ENCODE data around the gene AARS2.
A peak's percentile ranks its signal among the peaks of the same experiment; 100 is the strongest.

The AARS2 gene

DNA sequence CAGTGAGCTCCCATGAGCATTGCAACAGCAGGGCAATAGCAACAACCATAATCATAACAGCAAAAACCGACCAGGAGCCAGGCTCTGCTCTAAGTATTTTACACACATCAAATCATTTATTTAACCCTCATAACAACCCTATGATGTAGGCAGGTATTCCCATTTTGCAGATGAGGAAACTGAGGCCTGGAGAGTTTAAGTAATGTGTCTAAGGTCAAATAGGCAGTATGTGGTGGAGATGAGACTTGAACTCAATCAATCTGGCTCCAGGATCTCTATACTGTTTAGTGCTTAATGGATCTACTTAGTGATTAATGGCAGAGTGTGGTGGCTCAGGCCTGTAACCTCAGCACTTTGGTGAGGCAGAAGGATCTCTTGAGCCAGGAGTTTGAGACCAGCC is 39.5 kb downstream of the AARS2 start:
- DNase-seq = no peak

DNA sequence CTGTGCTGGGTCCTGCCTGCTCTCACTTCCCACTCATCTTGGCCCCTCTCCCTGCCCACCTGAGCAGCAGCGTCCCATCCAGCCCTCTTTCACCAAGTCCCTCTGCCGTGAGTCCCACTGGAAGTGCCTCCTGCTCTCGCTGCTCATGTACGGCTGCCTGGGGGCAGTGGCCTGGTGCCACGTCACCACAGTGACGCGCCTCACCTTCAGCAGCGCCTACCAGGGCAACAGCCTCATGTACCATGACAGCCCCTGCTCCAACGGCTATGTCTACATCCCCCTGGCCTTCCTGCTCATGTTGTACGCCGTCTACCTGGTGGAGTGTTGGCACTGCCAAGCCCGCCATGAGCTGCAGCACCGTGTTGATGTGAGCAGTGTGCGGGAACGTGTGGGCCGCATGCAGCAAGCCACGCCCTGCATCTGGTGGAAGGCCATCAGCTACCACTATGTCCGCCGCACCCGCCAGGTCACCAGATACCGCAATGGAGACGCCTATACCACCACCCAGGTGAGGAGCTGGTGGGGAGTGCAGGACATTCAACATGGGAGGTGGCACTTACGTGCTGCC is 40.1 kb downstream of the AARS2 start:
- no peak for DNase-seq

GRCh38 chr6:44272529-44272928 is 40.6 kb downstream of the AARS2 start:
- no peak for DNase-seq

- DNase-seq = no peak
These were observed 41.2 kb downstream of the AARS2 start for GRCh38 chr6:44271914-44272313.

- DNase-seq = no peak
These were observed 41.8 kb downstream of the AARS2 start for GRCh38 chr6:44271406-44271723.

- peak in 1 of 2 experiments; percentile 71 for DNase-seq
These were observed 42.4 kb downstream of the AARS2 start for GRCh38 chr6:44270526-44271405.

GRCh38 chr6:44269921-44270525 is 43.1 kb downstream of the AARS2 start, which contains the start of gene TMEM151B:
TSS of gene TMEM151B (plus strand) at chr6:44270450. CDS start at chr6:44270743, 293 bp downstream.
- DNase-seq = peak in 1 of 2 experiments; percentile 40

DNA sequence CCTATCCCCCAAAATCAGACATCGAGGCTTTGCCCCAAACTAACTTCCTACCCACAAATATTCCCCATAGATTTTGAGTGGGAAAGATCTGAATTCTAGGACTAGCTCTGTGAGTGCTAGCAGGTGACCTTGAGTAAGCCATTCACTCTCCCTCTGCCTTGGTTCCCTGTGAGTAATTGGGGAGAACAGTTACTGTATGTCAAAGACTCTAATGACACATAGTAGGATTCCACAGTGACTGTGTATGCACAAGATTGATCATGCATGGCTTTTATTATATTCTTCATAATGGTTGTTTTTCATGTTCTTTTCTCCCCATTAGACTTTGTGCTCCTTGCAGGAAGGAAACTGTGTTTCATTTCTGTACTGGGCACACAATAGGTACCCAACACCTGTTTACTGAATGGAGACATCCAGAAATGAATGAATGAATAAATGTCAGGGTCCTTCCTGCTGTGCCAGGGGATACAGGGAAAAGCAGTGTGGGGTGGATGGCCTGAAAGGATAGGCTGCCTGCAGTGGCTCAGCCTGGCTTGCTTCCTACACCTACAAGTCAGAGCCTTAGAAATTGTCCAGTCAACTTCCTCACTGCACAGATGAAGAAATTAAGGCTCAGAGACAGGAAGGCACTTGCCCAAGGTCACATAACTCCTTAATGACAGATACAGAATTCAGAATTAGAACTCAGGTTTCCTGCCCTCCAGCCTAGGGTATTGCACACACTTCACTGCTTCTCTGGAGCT is 43.8 kb downstream of the AARS2 start:
- no peak for DNase-seq

GRCh38 chr6:44268095-44268628 is 45.0 kb downstream of the AARS2 start:
- peak; percentile 45 to 79 for DNase-seq

DNA sequence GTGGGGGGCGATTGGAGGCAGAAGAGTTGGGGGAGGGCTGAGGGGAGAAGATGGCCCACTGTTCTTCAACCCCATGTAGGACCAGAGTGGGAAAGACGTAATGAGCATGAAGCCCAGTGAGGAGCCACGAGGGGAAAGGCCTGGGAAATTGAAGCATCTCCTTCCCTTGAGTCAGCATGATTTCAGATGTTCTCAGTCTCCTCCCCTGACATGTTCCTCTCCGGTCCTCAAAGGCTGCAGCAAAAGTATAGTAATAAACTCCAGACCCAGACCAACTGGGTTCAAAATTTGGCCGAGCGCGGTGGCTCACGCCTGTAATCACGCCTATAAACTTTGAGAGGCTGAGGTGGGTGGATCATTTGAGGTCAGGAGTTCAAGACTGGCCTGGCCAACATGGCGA is 45.9 kb downstream of the AARS2 start:
- DNase-seq = no peak

DNA sequence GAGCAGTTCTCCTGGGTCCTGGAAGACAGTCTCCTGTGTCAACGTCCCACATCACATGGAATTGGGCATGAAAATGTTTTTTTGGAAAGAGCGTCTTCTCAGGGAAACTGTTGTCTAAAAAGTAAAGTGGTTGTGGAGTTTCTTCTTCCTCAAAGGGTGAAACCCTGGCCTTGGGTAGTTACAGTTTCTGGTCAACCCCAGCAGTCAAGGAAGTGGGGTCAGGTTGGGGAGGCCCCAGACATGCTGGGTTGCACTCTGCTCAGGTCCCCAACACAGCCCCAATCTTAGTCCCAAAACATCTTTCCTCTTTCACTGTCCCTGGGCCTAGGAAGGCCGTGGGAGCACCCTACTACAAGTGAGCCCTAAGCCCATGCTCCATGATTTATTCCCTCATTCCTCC is 46.8 kb downstream of the AARS2 start:
- no peak for DNase-seq

- no peak for DNase-seq
These were observed 47.4 kb downstream of the AARS2 start for GRCh38 chr6:44265722-44266233.

DNA sequence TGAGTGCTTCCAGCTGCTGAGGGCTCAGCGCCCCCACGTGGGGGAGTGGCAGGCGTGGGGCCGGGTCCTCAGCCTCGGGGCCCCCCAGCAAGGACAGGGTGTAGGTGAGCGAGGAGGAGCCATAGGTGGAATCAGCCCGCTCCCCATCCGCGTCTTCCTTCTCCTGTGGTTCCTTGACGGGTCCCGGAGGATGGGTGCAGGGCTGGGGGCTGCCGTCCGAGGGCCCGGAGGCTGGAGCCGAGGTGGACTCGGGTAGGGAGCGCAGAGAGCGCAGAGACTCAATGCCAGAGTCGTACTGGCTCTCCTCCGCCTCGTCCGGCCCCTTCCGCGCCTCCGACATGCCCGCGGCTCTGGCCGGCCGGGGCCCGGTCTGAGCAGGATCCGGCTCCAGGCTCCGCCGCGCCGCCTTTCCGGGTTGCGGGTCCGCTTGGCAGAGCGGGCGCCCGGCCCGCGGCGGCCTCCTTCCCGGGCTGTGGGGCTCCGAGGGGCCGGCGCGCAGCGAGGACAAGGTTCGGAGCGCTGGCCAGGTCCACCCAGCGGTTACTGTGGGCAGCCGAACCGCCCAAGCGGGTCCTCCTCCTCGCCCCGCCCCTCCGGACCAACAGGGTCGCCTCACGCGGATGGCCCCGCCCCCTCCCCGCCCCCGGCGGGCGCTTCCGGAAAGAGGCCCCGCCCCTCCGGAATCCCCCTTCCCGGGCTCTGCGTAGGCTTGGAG is 48.0 kb downstream of the AARS2 start, which contains the start of gene NFKBIE:
Gene NFKBIE (minus strand): TSS at position 545 of the 715 bp plus-strand sequence. CDS start 205 bp downstream, at position 340.
- DNase-seq = peak; percentile 47 to 95

- no peak for DNase-seq
These were observed 48.8 kb downstream of the AARS2 start for GRCh38 chr6:44264154-44265006.

- DNase-seq = no peak
These were observed 49.6 kb downstream of the AARS2 start for GRCh38 chr6:44263354-44264100.

GRCh38 chr6:44262467-44263353 is 50.4 kb downstream of the AARS2 start:
- DNase-seq = no peak

GRCh38 chr6:44261581-44261980 is 51.6 kb downstream of the AARS2 start:
- DNase-seq = no peak

GRCh38 chr6:44260451-44261297 is 52.5 kb downstream of the AARS2 start:
- no peak for DNase-seq

Measured in NCI-H526 (cell line).